Measurements from ENCODE around the gene NSUN3.

DNA sequence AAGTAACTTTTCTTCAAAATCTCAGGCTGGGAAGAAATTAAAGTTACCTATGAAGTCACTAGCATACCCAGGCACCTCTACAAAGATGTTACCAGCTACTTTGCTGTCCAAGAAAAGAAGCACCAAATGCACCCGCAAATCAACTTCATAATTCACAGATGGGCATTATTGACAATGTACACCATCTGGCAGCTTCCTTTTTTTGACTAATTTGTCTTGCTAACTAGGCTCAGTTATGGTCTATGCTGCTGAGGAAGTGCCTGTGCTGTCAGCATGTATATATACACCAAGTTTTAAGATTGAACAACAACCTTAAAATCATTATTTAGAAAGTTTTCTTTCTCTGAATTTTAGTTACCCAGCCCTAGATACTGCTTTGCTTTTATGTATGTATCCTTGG lies 93.8 kb downstream of the NSUN3 start:
- TF ChIP-seq POLR2A (IDR thresholded peaks at IDR 0.05; ENCODE audit: low read depth, low read length), result no peak
- TF ChIP-seq POLR2AphosphoS5 (IDR thresholded peaks at IDR 0.05; ENCODE audit: low read depth, low read length), result no peak
- no peak for TF ChIP-seq TAF1 (IDR thresholded peaks at IDR 0.05; ENCODE audit: low read depth, low read length)
- TF ChIP-seq PAX5 (IDR thresholded peaks at IDR 0.05; ENCODE audit: insufficient read depth, low read length, severe bottlenecking), result no peak

Data from GM12891 (cell line).